B cell (primary cell): ENCODE measurements around the gene LILRB1.
"Not testable (repeated sequence)": the region's sequence is repeated elsewhere in the genome, so short reads cannot be mapped to it uniquely, and the experiment has no call there.

Experiments used
- EZH2 ChIP-seq: IDR thresholded peaks from 2 replicates; pipeline ENCODE4 v1.6.1; 2012; ENCODE audit warnings: borderline replicate concordance, low read depth, mild to moderate bottlenecking, moderate library complexity, low read length; ENCODE audit not compliant: insufficient read depth, poor library complexity, severe bottlenecking
- TF ChIP-seq, protein P1 (sequence below): fragments of 200-600 bp; IDR thresholded peaks from one replicate; pipeline ENCODE4 v1.8.0; 2022; ENCODE audit warnings: antibody characterized with exemption, mild to moderate bottlenecking

DNA sequence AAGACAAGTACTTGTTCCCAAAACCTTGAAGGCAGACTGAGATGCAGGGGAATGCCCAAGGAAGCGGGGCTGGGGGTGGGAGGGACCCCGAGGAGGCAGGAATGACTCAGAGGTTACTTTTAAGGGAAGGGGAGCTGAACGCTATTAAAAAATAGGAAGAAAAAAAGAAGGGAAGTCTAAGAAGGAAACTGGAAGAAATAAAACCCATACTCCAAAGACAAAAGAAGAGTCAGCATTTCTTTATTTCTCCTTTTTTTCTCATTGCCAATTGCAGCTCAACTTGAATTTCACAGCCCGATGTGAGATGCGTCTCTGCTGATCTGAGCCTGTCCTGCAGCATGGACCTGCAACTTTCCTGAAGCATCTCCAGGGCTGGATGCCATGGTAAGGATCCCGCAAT, 13.3 kb downstream of the LILRB1 start:
- TF ChIP-seq, protein P1, sequence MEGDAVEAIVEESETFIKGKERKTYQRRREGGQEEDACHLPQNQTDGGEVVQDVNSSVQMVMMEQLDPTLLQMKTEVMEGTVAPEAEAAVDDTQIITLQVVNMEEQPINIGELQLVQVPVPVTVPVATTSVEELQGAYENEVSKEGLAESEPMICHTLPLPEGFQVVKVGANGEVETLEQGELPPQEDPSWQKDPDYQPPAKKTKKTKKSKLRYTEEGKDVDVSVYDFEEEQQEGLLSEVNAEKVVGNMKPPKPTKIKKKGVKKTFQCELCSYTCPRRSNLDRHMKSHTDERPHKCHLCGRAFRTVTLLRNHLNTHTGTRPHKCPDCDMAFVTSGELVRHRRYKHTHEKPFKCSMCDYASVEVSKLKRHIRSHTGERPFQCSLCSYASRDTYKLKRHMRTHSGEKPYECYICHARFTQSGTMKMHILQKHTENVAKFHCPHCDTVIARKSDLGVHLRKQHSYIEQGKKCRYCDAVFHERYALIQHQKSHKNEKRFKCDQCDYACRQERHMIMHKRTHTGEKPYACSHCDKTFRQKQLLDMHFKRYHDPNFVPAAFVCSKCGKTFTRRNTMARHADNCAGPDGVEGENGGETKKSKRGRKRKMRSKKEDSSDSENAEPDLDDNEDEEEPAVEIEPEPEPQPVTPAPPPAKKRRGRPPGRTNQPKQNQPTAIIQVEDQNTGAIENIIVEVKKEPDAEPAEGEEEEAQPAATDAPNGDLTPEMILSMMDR: not testable (repeated sequence)
- TF ChIP-seq EZH2: not testable (repeated sequence)
